CD4-positive, alpha-beta T cell treated with Interferon alpha-2 for 1 hour (primary cell): ENCODE measurements around the gene CUBN.

ENCODE experiments used
- DNase-seq, 2 donors: peaks; one replicate each; pipeline ENCODE4 v3.0.0-alpha.2; 2020 to 2022

Gene CUBN

GRCh38 chr10:16984242-16984641 is 145.4 kb downstream of the CUBN start:
- DNase-seq, result no peak

DNA sequence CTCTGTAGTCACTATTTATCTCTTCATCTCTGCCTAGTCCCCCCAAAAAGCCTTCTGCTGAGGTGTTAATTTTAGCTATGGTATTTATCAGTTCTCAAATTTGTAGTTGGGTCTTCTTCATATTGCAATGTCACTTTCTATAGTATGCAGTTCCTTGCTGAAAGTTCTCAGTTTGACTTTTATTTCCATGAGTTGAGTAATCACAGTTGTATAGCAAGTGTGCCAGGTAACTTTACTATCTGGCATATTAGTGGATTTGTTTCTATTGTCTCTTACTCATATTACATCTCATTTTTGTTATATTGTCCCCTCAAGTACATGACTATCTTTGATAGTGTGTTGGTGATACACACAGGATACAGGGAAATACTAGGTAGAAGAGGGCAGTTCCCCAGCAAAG is 152.8 kb downstream of the CUBN start:
- DNase-seq, result no peak

DNA sequence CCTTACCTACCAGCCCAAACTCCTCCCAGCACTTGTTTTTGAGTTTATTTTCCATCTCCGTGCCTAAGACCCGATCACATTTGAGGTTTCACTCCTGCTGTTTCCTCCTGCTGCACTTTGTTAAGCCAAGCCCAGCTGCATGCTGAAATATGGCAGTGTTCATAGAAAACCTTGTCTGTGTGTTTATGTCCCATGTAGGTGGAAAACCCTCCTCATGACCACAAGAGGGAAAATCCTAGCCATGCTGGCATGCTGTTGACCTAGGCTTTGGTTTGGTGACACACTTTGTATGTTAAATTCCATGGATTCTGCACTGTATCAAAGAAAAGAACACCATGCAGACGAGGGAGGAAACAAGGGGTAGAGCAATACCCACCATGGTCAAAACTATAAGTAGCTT is 154.4 kb downstream of the CUBN start:
- no peak for DNase-seq

- DNase-seq, result peak in 1 of 2 donors; percentile 10
Measured at GRCh38 chr10:16968416-16969041, 161.1 kb downstream of the CUBN start.

DNA sequence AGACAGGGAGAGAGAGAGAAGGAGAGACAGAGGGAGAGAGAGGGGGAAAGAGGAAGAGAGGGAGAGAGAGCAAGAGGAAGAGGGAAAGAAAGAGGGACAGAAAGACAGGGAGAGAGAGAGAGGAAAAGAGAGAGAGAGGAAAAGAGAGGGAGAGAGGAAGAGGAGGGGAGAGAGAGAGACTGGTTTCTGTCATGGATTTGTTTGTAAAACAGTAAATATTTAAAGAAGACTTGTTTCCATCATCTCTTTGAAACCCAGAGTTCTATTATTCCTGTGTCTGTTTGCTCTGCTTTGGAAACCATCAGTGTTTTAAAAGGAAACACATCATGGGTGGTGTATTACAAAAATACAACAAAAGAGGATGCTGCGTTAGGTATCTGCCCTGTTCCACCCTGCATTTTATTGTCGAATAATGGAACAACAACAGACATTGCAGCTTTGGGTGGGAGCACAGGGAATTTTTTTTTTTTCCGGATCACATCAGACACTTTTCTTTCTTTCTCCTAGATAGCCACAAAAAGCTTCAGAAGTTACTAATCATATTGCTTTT is 161.7 kb downstream of the CUBN start:
- DNase-seq, result no peak

DNA sequence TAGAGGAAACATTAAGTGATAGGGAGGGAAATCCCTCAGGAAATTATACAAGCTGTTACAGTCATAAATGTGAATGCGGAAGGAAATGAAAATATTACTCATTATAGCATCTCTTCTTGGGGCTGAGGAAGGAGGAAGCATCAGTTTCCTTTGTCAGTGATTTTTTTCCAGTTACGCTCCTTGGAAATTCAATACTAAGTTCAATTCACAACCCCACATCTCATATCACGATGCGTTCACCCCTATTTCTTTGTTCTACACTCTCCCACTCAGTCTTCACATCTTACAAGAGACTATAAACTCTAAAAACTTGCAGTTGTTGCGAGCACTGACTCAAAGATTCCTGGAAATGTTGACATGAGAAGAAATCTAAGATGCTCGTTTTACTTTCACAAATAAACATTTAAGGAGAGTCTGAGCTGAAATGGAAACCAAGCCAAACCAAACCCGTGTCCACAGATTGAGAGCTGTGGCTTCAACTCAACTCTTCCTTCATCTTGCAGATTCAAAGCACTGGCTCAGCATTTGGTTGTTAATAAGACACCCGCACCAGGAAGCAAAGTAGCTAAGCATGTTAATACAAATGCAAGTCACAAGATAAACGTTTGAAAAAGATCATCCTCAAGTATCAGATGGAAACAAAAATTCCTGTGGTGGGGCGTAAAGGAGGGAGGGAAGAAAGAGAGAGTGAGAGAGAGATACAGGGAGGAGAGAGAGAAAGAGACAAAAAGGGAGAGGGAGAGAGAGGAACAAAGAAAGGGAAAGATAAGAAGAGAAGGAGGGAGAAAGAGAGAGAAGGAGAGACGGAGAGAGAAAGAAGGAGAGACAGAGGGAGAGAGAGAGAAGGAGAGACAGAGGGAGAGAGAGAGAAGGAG is 162.4 kb downstream of the CUBN start:
- no peak for DNase-seq

GRCh38 chr10:16965740-16966447 is 163.7 kb downstream of the CUBN start:
- no peak for DNase-seq

- no peak for DNase-seq
Measured at GRCh38 chr10:16965344-16965616, 164.3 kb downstream of the CUBN start.

GRCh38 chr10:16964576-16965343 is 164.9 kb downstream of the CUBN start:
- no peak for DNase-seq

DNA sequence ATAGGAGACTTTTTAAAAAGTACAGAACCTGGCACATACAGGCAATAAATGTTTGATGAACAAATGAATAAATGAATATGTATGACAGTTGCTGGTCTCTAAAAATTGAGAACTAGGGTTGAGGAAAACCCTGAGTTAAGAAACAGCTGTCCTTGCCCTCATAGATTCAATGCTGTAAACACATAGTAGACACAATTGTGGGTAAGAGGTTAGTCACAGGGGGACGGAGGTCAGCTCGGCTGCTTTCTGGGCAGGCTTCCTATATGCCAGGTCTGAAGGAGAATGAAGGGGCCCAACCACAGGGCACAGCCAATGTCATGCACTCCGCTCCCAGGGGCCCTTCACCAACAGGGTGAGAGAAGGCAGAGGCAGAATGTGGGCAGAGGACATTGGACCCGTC is 169.1 kb downstream of the CUBN start:
- DNase-seq, result no peak

DNA sequence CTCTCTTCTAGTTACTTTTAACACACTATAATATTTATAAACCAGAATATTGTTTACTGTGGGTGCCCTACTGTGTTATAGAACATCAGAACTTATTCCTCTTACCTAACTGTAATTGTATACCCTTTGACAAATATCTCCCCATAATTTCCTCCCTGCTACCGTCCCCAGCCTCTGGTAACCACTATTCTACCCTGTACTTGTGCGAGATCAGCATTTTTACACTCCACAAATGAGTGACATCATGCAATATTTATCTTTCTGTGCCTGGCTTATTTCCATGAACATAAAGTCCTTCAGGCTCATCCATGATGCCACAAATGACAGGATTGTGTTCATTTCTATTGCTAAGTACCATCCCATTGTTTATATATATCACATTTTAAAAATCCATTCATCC is 172.6 kb downstream of the CUBN start:
- DNase-seq, result no peak

- DNase-seq, result no peak
Measured at GRCh38 chr10:16954280-16955030, 175.2 kb downstream of the CUBN start.

DNA sequence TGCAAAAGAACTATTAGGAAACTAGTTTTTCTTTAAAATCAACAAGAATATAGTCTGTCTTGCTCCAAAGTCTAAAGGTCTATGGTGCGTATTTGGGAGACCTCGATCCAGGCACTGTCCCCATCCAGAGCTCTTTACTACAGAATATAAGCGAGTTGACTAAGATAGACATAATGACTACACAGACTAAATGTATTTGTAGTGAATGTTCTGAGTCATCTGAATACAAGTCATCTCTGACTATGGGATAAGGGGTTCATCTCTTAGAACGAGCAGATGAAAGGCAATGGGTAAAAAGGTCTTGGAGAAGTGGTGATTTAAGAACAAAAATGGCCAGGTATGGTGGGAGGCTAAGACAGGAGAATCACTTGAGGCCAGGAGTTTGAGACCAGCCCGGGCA is 176.3 kb downstream of the CUBN start:
- DNase-seq, result no peak

- no peak for DNase-seq
Measured at GRCh38 chr10:16952610-16953009, 177.0 kb downstream of the CUBN start.

DNA sequence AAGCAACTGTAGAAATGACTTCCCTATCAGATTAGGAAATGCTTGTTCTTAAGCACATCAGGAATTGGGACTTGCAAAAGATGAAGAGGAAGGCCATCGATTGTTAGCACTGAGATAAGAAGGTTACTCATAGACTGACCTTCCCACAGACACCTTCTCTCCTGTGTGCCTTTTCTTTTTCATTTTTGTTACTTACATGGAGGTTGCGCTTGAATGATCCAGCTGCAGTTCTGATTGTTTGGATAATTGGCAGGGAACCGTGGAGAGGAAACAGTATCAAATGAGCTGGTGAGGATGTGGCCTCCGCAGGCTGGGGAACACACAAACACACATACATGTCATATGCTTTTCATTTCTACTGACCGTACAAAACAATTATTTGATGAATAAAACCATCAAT is 177.5 kb downstream of the CUBN start:
- no peak for DNase-seq

DNA sequence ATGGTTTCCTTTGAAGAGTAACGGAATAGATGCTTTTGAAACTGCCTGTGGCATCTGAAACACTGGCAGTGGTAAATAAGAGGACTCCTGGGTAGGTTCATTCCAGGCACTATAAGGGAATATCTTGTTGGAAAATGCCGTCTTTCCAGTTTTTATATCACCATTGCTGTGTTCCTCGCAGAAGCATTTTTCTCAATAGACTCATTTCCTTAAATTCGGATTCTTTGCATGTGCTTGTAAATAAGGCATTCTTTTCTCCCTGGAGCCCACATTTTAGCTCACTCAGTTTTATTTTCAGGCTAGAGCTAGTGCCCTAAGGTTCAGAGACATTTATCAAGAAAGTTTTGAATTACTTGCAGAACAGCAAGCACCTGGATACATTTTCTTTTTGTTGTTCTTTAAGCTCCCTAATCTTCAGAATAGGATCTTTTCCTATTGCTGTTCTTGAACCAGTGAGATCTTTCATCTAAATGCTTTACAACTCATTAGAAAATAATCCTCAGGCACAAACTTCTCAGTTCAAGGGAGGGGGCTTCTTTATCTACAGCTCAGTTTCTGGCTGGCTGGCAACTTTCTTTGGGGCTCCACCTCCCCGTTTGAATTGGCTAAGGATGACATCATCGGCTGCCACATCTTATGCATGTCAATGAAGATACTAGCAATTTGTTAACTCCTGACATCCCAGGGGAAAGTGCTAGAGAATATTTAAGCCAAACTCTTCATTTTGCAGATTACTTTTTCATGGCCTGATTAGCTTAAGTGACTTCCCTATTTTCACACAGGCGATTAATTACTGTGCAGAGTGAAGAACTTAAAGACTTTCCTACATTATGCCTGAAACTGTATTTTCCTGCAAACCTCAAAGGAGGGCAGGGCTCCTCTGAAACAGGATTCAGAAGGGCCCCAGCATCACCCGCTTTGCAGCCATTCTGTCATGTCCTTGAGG is 178.7 kb downstream of the CUBN start:
- DNase-seq, result no peak

DNA sequence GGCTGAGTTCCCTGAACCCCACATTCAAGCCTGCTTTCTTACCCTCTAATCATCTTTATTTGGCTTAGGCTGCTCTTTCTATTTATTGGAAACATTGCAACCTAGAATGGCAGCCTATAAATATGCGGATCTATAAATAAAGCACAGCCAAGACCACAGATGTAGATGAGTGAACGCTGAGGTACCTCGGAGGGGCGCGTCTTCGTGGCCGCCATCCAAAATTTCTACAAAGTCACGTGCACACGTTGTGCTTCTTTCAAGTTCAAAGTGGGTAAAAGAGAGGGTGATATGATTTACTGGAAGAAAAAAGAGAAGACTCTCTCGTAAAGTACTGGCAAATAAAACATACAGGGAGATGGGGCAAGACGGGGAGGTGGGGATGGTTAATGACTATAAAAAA is 179.8 kb downstream of the CUBN start:
- DNase-seq, result no peak

DNA sequence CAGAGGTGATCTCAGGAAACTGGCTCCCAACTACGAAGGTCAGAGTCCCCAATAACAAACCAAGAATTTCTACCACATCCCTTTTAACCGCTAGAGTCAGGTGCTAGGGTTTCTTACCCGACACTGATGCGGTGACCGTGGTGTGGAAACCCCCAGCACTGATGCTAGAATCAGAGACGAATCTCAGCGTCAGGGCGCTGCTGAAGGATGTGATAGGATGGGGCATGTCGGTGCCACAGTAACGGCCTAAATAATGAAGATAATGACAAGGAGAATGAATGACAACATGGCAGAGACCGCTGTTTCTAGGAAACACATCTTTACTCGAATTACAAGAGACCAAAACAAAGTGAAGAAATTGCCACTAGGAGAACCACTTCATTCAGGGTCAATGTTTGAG is 181.2 kb downstream of the CUBN start:
- DNase-seq, result peak; percentile 32 to 65

- DNase-seq, result no peak
Measured at GRCh38 chr10:16947069-16947468, 182.5 kb downstream of the CUBN start.

DNA sequence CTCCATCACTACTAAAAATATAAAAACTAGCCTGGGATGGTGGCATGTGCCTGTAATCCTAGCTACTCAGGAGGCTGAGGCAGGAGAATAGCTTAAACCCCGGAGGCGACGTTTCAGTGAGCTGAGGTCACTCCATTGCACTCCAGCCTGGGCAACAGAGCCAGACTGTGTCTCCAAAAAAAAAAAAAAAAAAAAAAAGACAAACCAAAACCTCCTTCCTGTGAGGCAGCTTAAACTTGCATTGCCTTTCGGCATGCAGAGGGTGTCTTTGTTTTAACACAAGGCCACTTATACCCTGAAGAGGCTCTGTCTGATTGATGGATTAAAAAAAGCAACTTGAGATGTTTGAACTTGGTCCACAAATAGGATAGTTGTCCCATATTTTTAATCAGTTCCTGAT is 184.0 kb downstream of the CUBN start:
- DNase-seq, result no peak

DNA sequence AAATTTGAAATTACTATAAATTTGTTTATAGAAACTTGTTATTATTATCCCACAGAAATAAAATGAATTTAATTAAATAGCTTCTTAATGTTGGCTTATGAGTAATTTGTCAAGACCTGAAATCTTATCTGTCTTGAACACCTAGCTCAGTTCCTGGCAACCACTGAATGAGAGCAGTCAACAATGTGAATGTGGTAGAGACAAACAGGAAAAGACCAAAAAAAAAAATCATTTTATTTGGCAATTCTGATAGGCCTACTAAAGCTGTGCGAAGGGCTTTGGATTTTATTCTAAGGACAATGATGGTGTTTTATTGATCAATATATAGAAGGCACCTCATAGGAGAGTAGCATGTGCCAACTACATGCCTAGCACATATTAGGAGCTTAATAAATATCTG is 184.6 kb downstream of the CUBN start:
- no peak for DNase-seq
